COLO668 (cell line): ENCODE measurements around the gene SRPK1.
"Not testable (repeated sequence)": the region's sequence is repeated elsewhere in the genome, so short reads cannot be mapped to it uniquely, and the experiment has no call there.

Source experiments
- DNase-seq: peaks from one replicate; lab custom pipeline; 2025; ENCODE audit not compliant: unreplicated experiment; lab: John Stamatoyannopoulos, UW

The SRPK1 gene

GRCh38 chr6:35920793-35921732 lies at the start of gene SRPK1:
Gene SRPK1 (minus strand): TSS chr6:35921098. CDS start chr6:35921056, 42 bp downstream.
- DNase-seq: peak; percentile 91

GRCh38 chr6:35970181-35970580 lies 49.3 kb upstream of the SRPK1 start:
- DNase-seq: no peak

GRCh38 chr6:35969646-35970045 lies 48.7 kb upstream of the SRPK1 start:
- no peak for DNase-seq

- no peak for DNase-seq
Observed at GRCh38 chr6:35968821-35969220, 47.9 kb upstream of the SRPK1 start.

- DNase-seq: peak; percentile 16
Observed at GRCh38 chr6:35967076-35967774, 46.3 kb upstream of the SRPK1 start.

- no peak for DNase-seq
Observed at GRCh38 chr6:35962779-35963560, 42.1 kb upstream of the SRPK1 start.

- no peak for DNase-seq
Observed at GRCh38 chr6:35960187-35960586, 39.3 kb upstream of the SRPK1 start.

GRCh38 chr6:35955970-35956369 lies 35.1 kb upstream of the SRPK1 start:
- DNase-seq: no peak

- DNase-seq: no peak
Observed at GRCh38 chr6:35955521-35955920, 34.6 kb upstream of the SRPK1 start.

GRCh38 chr6:35955071-35955470 lies 34.2 kb upstream of the SRPK1 start:
- DNase-seq: no peak

GRCh38 chr6:35954333-35954732 lies 33.4 kb upstream of the SRPK1 start:
- DNase-seq: no peak

- DNase-seq: no peak
Observed at GRCh38 chr6:35948725-35949124, 27.8 kb upstream of the SRPK1 start.

- no peak for DNase-seq
Observed at GRCh38 chr6:35945650-35946025, 24.7 kb upstream of the SRPK1 start.

- DNase-seq: no peak
Observed at GRCh38 chr6:35943390-35943789, 22.5 kb upstream of the SRPK1 start.

GRCh38 chr6:35942355-35942754 lies 21.5 kb upstream of the SRPK1 start:
- DNase-seq: no peak

- DNase-seq: not testable (repeated sequence)
Observed at GRCh38 chr6:35941170-35941569, 20.3 kb upstream of the SRPK1 start.

- DNase-seq: not testable (repeated sequence)
Observed at GRCh38 chr6:35940014-35940413, 19.1 kb upstream of the SRPK1 start.

- DNase-seq: not testable (repeated sequence)
Observed at GRCh38 chr6:35939259-35939658, 18.4 kb upstream of the SRPK1 start.

- no peak for DNase-seq
Observed at GRCh38 chr6:35936681-35937359, 15.9 kb upstream of the SRPK1 start.

GRCh38 chr6:35935469-35935868 lies 14.6 kb upstream of the SRPK1 start:
- no peak for DNase-seq

GRCh38 chr6:35933844-35934243 lies 12.9 kb upstream of the SRPK1 start:
- no peak for DNase-seq
